ENCODE results near the gene RND3. TPM values are rescaled to one million over a fixed set of nuclear protein-coding genes. Genes with fewer than 3 reads are reported as not detected.

The RND3 gene
- total and polyA plus RNA-seq, 10 of the 15 experiments (the other 5 are each of a cell fraction or from before 2014, with no cell fraction given) = 0.38 to 18.3 (median 0.93) TPM

GRCh38 chr2:150468350-150468960 lies 19.0 kb downstream of the RND3 start:
- ATAC-seq (no peak), DNase-seq (ENCODE audit: low read depth, low spot score) (no peak), FAIRE-seq (no peak)
- intact Hi-C loops (cut with micrococcal nuclease; ENCODE audit: unreplicated experiment) (no loop called here), in situ Hi-C loops (cut with MboI) (no loop called here)
- H3K36me3 ChIP-seq (ENCODE audit: control insufficient read depth in 2 of 2, insufficient read depth in 2 of 2, low read length in 1 of 2) = no peaks in the 10 kb centered on the region
- H3K4me2 ChIP-seq (ENCODE audit: control insufficient read depth, insufficient read depth) = no peak overlapping the region
- no peak overlapping the region for H3K27ac ChIP-seq (ENCODE audit: control insufficient read depth, insufficient read depth)
- no TSS peak for BruUV-seq (replicated peaks)
- H3K4me1 ChIP-seq (ENCODE audit: control insufficient read depth, insufficient read depth, low read length) = no peaks in the 10 kb centered on the region
- no peaks in the 10 kb centered on the region; the same call in 1 of the 2 replicates for H4K20me1 ChIP-seq (ENCODE audit: control insufficient read depth, insufficient read depth)
- TF ChIP-seq USF1 (IDR thresholded peaks at IDR 0.05; ENCODE audit: borderline replicate concordance, extremely low read length, insufficient read depth, low read depth, low read length) = no peak
- no peak for TF ChIP-seq FOXM1 (IDR thresholded peaks at IDR 0.05; ENCODE audit: low read depth, low read length)
- POLR2A ChIA-PET = interaction anchor here (0.6 to 2.6 kb wide), 4 partner anchors 8 to 67 kb away, joined by 3 to 9 read pairs (median 4); no protein-coding TSS in a partner anchor
- H3K27me3 ChIP-seq (replicated peaks in 1 of 2; ENCODE audit: control insufficient read depth in 2 of 2, insufficient read depth in 2 of 2, low read length in 1 of 2) = no peaks in the 10 kb centered on the region; a peak in 1 of 4 replicates
- CTCF ChIA-PET = interaction anchor here (0.6 to 2.3 kb wide), 10 partner anchors 8 to 277 kb away, joined by 3 to 9 read pairs (median 4); no protein-coding TSS in a partner anchor
- WGBS (ENCODE audit: insufficient coverage, insufficient replicate concordance, low lambda C conversion rate, missing lambda C conversion rate) = 16% methylated on average over 7 of the region's 7 CpGs
- SMC1A ChIA-PET (ENCODE audit: uncharacterized antibody, unreplicated experiment) = interaction anchor here (0.6 to 4.3 kb wide), 20 partner anchors 8 to 132 kb away, joined by 3 to 30 read pairs (median 4); no protein-coding TSS in a partner anchor
- H3K9ac ChIP-seq (ENCODE audit: control insufficient read depth, insufficient read depth, low read length) = no peak overlapping the region
- H3K9me3 ChIP-seq (replicated peaks; ENCODE audit: control insufficient read depth, insufficient read depth, low read length) = no peaks in the 10 kb centered on the region
- no peaks in the 10 kb centered on the region for H3K79me2 ChIP-seq (ENCODE audit: control insufficient read depth, insufficient read depth, low read length)
- no peak overlapping the region for H2AFZ ChIP-seq (ENCODE audit: control insufficient read depth, low read depth, low read length)
- H3K4me3 ChIP-seq = no peak overlapping the region
- RAD21 ChIA-PET (ENCODE audit: unreplicated experiment) = interaction anchor here (0.9 to 11.2 kb wide), 5 partner anchors 8 to 65 kb away, joined by 3 to 143 read pairs (median 9); no protein-coding TSS in a partner anchor

- ATAC-seq (no peak), FAIRE-seq (no peak), DNase-seq (ENCODE audit: low read depth, low spot score) (no peak)
- H3K4me2 ChIP-seq (ENCODE audit: control insufficient read depth, insufficient read depth) = no peak overlapping the region
- ChIA-PET SMC1A (ENCODE audit: uncharacterized antibody, unreplicated experiment) (interaction anchor here (0.6 to 4.3 kb wide), 12 partner anchors 8 to 133 kb away, joined by 3 to 30 read pairs (median 4); no protein-coding TSS in a partner anchor), RAD21 (ENCODE audit: unreplicated experiment) (interaction anchor here (0.9 to 11.2 kb wide), 6 partner anchors 9 to 75 kb away, joined by 3 to 143 read pairs (median 8); no protein-coding TSS in a partner anchor), POLR2A (interaction anchor here (0.7 to 2.6 kb wide), 3 partner anchors 9 to 134 kb away, joined by 3 to 9 read pairs (median 3); no protein-coding TSS in a partner anchor), CTCF (interaction anchor here (0.6 to 2.3 kb wide), 7 partner anchors 8 to 278 kb away, joined by 3 to 8 read pairs (median 4); no protein-coding TSS in a partner anchor)
- no peaks in the 10 kb centered on the region; the same call in 1 of the 2 replicates for H4K20me1 ChIP-seq (ENCODE audit: control insufficient read depth, insufficient read depth)
- in situ Hi-C loops (cut with MboI) (no loop called here), intact Hi-C loops (cut with micrococcal nuclease; ENCODE audit: unreplicated experiment) (no loop called here)
- H3K4me3 ChIP-seq = no peak overlapping the region
- H2AFZ ChIP-seq (ENCODE audit: control insufficient read depth, low read depth, low read length) = no peak overlapping the region
- H3K4me1 ChIP-seq (ENCODE audit: control insufficient read depth, insufficient read depth, low read length) = no peaks in the 10 kb centered on the region
- no peaks in the 10 kb centered on the region for H3K9me3 ChIP-seq (replicated peaks; ENCODE audit: control insufficient read depth, insufficient read depth, low read length)
- no peaks in the 10 kb centered on the region for H3K36me3 ChIP-seq (ENCODE audit: control insufficient read depth in 2 of 2, insufficient read depth in 2 of 2, low read length in 1 of 2)
- H3K27me3 ChIP-seq (replicated peaks in 1 of 2; ENCODE audit: control insufficient read depth in 2 of 2, insufficient read depth in 2 of 2, low read length in 1 of 2) = no peaks in the 10 kb centered on the region; a peak in 1 of 4 replicates
- no peak overlapping the region for H3K27ac ChIP-seq (ENCODE audit: control insufficient read depth, insufficient read depth)
- H3K9ac ChIP-seq (ENCODE audit: control insufficient read depth, insufficient read depth, low read length) = no peak overlapping the region
- H3K79me2 ChIP-seq (ENCODE audit: control insufficient read depth, insufficient read depth, low read length) = no peaks in the 10 kb centered on the region
- 0% methylated on average over 2 of the region's 2 CpGs for WGBS (ENCODE audit: insufficient coverage, insufficient replicate concordance, low lambda C conversion rate, missing lambda C conversion rate)
- no TSS peak for BruUV-seq (replicated peaks)
- TF ChIP-seq PAX8 (IDR thresholded peaks at IDR 0.05) (no peak), BRCA1 (IDR thresholded peaks at IDR 0.05; ENCODE audit: low read depth, low read length) (no peak), POLR2AphosphoS5 (IDR thresholded peaks at IDR 0.05; ENCODE audit: low read length) (no peak), STAT3 (IDR thresholded peaks at IDR 0.05; ENCODE audit: low read depth, low read length) (no peak), HCFC1 (IDR thresholded peaks at IDR 0.05; ENCODE audit: low read length) (no peak), TAF1 (IDR thresholded peaks at IDR 0.05; ENCODE audit: borderline replicate concordance, low read depth, low read length) (no peak), BHLHE40 (IDR thresholded peaks at IDR 0.05; ENCODE audit: borderline replicate concordance in 1 of 2, low read depth in 2 of 2, low read length in 1 of 2) (no peak), RCOR1 (conservative IDR thresholded peaks at IDR 0.05; ENCODE audit: low read depth, low read length) (no peak), EP300 (IDR thresholded peaks at IDR 0.05; ENCODE audit: borderline replicate concordance in 1 of 2, control insufficient read depth in 1 of 2, low read depth in 2 of 2, low read length in 2 of 2) (no peak)
- TF ChIP-seq, protein P1, sequence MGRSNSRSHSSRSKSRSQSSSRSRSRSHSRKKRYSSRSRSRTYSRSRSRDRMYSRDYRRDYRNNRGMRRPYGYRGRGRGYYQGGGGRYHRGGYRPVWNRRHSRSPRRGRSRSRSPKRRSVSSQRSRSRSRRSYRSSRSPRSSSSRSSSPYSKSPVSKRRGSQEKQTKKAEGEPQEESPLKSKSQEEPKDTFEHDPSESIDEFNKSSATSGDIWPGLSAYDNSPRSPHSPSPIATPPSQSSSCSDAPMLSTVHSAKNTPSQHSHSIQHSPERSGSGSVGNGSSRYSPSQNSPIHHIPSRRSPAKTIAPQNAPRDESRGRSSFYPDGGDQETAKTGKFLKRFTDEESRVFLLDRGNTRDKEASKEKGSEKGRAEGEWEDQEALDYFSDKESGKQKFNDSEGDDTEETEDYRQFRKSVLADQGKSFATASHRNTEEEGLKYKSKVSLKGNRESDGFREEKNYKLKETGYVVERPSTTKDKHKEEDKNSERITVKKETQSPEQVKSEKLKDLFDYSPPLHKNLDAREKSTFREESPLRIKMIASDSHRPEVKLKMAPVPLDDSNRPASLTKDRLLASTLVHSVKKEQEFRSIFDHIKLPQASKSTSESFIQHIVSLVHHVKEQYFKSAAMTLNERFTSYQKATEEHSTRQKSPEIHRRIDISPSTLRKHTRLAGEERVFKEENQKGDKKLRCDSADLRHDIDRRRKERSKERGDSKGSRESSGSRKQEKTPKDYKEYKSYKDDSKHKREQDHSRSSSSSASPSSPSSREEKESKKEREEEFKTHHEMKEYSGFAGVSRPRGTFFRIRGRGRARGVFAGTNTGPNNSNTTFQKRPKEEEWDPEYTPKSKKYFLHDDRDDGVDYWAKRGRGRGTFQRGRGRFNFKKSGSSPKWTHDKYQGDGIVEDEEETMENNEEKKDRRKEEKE (IDR thresholded peaks at IDR 0.05) = no peak
Observed at GRCh38 chr2:150467621-150467963, 19.9 kb downstream of the RND3 start.
